ENCODE results near the gene SZT2. TPM values are rescaled to one million over a fixed set of nuclear protein-coding genes. Genes with fewer than 3 reads are reported as not detected.

Gene SZT2
- 24.9 and 31.3 TPM in 2 replicates for total RNA-seq (2014; rRNA removed; shearing (Covaris generic); ENCODE audit: low replicate concordance)

DNA sequence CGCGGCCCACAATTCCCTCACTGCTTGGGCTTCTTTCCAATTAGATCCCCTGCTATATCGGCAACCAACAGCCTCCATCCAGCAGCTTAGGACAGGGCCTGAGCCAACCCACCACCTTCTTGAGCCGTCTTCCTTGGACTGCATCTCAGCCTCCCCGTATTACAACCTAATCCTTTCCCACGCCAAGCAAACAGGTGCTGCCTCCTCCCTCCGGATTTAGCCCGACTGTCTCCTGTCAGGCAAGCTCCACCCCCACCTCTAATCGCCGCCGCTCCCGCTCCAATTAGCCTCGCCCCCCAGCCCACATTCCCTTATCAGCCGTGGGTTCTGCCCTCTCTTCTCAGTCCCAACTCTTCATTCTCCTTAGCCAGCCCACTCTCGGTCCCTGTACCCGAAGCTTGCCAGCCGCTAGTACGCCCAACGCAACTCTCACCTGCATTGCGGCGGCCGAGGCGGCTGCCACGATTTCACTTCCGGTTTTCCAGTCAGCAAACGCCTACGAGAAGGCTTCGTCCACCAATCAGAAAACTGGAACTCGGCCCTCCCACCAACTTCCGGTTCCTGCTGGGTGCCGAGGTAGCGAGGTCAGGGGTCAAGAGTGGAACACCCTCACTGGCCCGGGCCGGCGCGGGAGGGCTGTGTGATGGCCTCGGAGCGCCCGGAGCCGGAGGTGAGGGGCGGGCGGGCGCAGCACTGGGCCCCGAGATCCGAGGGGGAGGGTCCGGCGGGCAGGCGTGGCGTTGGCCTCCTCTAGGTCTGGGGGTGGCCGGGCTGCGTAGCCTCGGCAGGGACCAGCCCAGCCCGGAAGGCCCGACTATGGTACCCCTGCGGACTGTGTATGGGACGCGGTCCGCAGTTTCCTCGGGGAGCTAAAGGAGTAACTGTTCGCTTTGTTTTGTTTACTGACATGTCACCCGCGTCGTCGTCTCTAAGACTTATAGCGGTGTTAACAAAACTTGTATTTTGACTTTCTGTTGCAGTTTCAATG, at the start of gene SZT2, which contains the start of gene MED8:
Gene SZT2 (plus strand): TSS at position 574 of the 988 bp plus-strand sequence. CDS start 70 bp downstream, at position 644.
Gene MED8 (minus strand): TSS at position 475 of the 988 bp plus-strand sequence. CDS start 36 bp downstream, at position 439.
- DNase-seq = peak; percentile 98
- Histone ChIP-seq H3K4me1 (ENCODE audit: low read length) (peaks cover 27% of the 10 kb centered on the region), H3K9me3 (ENCODE audit: low read length) (no peaks in the 10 kb centered on the region), H3K9ac (ENCODE audit: low read length) (peak within 1 kb of the TSS; percentile 93), H2AFZ (ENCODE audit: low read length) (peak within 1 kb of the TSS; percentile 90), H3K9me2 (replicated peaks; ENCODE audit: insufficient read depth, low read length) (no peaks in the 10 kb centered on the region), H3K79me2 (ENCODE audit: low read length) (peaks cover 64% of the 10 kb centered on the region), H3K4me3 (ENCODE audit: low read length) (peak within 1 kb of the TSS; percentile 98), H3K4me2 (ENCODE audit: low read depth, low read length, poor library complexity, severe bottlenecking) (peak within 1 kb of the TSS; percentile 83), H4K20me1 (ENCODE audit: insufficient read depth, low read depth, low read length) (0 out of 2 replicates have a peak, but pooled peaks cover 13% of the 10 kb centered on the region), H3K27me3 (ENCODE audit: low read length) (no peaks in the 10 kb centered on the region), H3K36me3 (ENCODE audit: insufficient read depth, low read length) (peaks cover 27% of the 10 kb centered on the region; the same call in 1 of the 2 replicates), H3K27ac (ENCODE audit: low read length) (peak within 1 kb of the TSS; percentile 7; the same call in 1 of the 2 replicates)

DNA sequence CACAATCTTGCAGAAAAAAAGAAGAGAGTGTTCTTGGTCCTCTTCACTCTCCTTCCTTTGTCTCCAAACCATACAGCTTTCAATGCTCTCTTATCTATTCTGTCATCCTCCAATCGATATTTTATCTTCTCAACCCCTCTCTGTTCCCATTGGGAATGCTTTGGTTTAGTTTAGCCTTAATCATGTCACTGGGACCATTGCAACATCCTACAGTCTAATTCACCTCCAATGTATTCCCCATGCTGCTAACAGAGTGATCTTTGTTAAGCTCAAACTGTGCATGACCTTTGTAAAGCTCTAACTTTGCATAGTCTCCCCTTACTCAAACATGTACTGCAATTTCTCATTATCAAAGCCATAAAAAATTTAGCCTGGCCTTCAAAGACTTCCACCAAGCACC, 49.1 kb upstream of the SZT2 start:
- no peaks in the 10 kb centered on the region for H3K79me2 ChIP-seq (ENCODE audit: low read length)
- no peak overlapping the region for H3K4me2 ChIP-seq (ENCODE audit: low read depth, low read length, poor library complexity, severe bottlenecking)

DNA sequence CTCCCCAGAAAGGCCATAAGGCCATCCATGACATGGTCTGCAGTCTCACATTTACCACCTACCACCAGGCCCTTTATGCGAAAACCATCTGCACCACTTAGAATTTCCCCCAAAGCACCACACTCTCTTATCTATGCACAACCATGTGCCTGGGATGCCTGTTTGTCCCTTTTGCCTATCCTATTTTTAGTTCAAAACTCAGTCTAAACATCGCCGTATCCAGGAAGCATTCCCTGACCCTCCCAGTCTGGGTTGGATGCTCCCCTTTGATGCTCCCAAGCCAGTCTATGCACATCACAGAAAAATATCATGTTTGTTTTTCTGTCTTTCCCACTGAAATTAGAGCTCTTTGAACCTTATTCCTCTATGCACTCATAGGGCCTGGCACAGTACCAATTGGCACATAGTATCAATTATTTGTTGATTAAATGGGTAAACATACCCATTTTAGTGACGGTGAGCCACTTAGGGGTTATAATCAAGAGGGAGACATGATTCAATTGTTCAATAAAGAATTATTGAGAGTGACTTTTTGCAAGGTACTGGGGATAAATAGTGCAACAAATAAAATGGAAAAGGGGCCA, 45.3 kb upstream of the SZT2 start:
- DNase-seq = no peak
- H3K27me3 ChIP-seq (ENCODE audit: low read length) = no peaks in the 10 kb centered on the region
- H3K4me2 ChIP-seq (ENCODE audit: low read depth, low read length, poor library complexity, severe bottlenecking) = no peak overlapping the region
- H2AFZ ChIP-seq (ENCODE audit: low read length) = no peak overlapping the region
- no peaks in the 10 kb centered on the region for H3K36me3 ChIP-seq (ENCODE audit: insufficient read depth, low read length)
- no peaks in the 10 kb centered on the region for H3K9me3 ChIP-seq (ENCODE audit: low read length)
- H4K20me1 ChIP-seq (ENCODE audit: insufficient read depth, low read depth, low read length) = no peaks in the 10 kb centered on the region
- H3K79me2 ChIP-seq (ENCODE audit: low read length) = no peaks in the 10 kb centered on the region
- no peak overlapping the region for H3K4me3 ChIP-seq (ENCODE audit: low read length)
- no peak overlapping the region for H3K9ac ChIP-seq (ENCODE audit: low read length)
- no peak overlapping the region for H3K27ac ChIP-seq (ENCODE audit: low read length)
- no peaks in the 10 kb centered on the region for H3K9me2 ChIP-seq (replicated peaks; ENCODE audit: insufficient read depth, low read length)
- peaks cover 12% of the 10 kb centered on the region for H3K4me1 ChIP-seq (ENCODE audit: low read length)

More for the DNA sequence above, 49.1 kb upstream of the SZT2 start:
- Histone ChIP-seq H3K4me1 (ENCODE audit: low read length) (peaks cover 12% of the 10 kb centered on the region), H3K9ac (ENCODE audit: low read length) (no peak overlapping the region), H3K27ac (ENCODE audit: low read length) (no peak overlapping the region), H4K20me1 (ENCODE audit: insufficient read depth, low read depth, low read length) (no peaks in the 10 kb centered on the region), H3K27me3 (ENCODE audit: low read length) (no peaks in the 10 kb centered on the region), H3K9me2 (replicated peaks; ENCODE audit: insufficient read depth, low read length) (no peaks in the 10 kb centered on the region), H2AFZ (ENCODE audit: low read length) (no peak overlapping the region), H3K4me3 (ENCODE audit: low read length) (no peak overlapping the region), H3K9me3 (ENCODE audit: low read length) (no peaks in the 10 kb centered on the region), H3K36me3 (ENCODE audit: insufficient read depth, low read length) (no peaks in the 10 kb centered on the region)
- no peak for DNase-seq

DNA sequence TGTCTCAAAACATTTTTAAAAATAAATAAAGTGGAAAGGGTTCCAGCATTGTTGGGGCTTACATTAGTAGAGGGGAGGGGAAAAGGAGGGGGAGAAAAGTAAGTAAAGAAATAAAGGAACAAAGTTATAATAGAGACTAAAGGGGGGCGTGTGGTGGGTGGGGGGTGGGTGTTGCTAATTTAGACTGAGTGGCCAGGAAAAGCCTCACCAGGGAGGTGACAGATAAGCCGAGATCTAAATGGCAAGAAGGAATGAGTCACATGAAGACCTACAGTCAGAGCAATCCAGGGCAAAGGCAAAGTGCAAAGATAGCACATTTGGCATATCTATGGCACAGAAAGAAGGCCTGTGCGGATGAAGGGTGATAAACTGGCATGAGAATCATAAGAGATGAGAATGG, 44.6 kb upstream of the SZT2 start:
- no peaks in the 10 kb centered on the region for H3K27me3 ChIP-seq (ENCODE audit: low read length)
- no peak overlapping the region for H3K4me2 ChIP-seq (ENCODE audit: low read depth, low read length, poor library complexity, severe bottlenecking)
- DNase-seq = no peak
- no peaks in the 10 kb centered on the region for H3K9me2 ChIP-seq (replicated peaks; ENCODE audit: insufficient read depth, low read length)
- no peaks in the 10 kb centered on the region for H3K9me3 ChIP-seq (ENCODE audit: low read length)
- H3K27ac ChIP-seq (ENCODE audit: low read length) = no peak overlapping the region
- no peak overlapping the region for H3K9ac ChIP-seq (ENCODE audit: low read length)
- H3K79me2 ChIP-seq (ENCODE audit: low read length) = no peaks in the 10 kb centered on the region
- no peak overlapping the region for H3K4me3 ChIP-seq (ENCODE audit: low read length)
- H4K20me1 ChIP-seq (ENCODE audit: insufficient read depth, low read depth, low read length) = no peaks in the 10 kb centered on the region
- no peaks in the 10 kb centered on the region for H3K36me3 ChIP-seq (ENCODE audit: insufficient read depth, low read length)
- peaks cover 16% of the 10 kb centered on the region for H3K4me1 ChIP-seq (ENCODE audit: low read length)
- H2AFZ ChIP-seq (ENCODE audit: low read length) = no peak overlapping the region

DNA sequence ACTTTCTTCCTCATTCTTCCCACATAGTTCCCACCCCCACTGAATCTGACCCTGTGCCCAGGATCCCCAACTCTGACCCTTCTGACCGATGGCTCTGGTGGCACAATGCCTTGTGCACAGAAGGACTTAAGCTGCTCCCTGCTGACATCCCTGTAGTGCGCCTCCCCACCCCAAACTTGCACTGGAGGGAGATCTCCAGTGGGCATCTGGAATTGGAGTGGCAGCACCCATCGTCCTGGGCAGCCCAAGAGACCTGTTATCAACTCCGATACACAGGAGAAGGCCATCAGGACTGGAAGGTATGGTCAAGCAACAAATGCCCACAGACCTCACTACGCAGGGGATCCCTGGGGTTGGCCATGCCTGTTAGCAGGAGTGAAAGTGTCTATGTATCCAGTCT, 43.1 kb upstream of the SZT2 start:
- no peaks in the 10 kb centered on the region for H3K79me2 ChIP-seq (ENCODE audit: low read length)
- no peaks in the 10 kb centered on the region for H3K27me3 ChIP-seq (ENCODE audit: low read length)
- H4K20me1 ChIP-seq (ENCODE audit: insufficient read depth, low read depth, low read length) = no peaks in the 10 kb centered on the region
- no peaks in the 10 kb centered on the region for H3K36me3 ChIP-seq (ENCODE audit: insufficient read depth, low read length)
- H3K9me3 ChIP-seq (ENCODE audit: low read length) = no peaks in the 10 kb centered on the region
- no peak overlapping the region for H3K4me3 ChIP-seq (ENCODE audit: low read length)
- H3K9me2 ChIP-seq (replicated peaks; ENCODE audit: insufficient read depth, low read length) = no peaks in the 10 kb centered on the region
- H3K27ac ChIP-seq (ENCODE audit: low read length) = no peak overlapping the region
- DNase-seq = no peak
- no peak overlapping the region for H2AFZ ChIP-seq (ENCODE audit: low read length)
- H3K4me2 ChIP-seq (ENCODE audit: low read depth, low read length, poor library complexity, severe bottlenecking) = no peak overlapping the region
- peaks cover 7% of the 10 kb centered on the region for H3K4me1 ChIP-seq (ENCODE audit: low read length)
- H3K9ac ChIP-seq (ENCODE audit: low read length) = no peak overlapping the region

DNA sequence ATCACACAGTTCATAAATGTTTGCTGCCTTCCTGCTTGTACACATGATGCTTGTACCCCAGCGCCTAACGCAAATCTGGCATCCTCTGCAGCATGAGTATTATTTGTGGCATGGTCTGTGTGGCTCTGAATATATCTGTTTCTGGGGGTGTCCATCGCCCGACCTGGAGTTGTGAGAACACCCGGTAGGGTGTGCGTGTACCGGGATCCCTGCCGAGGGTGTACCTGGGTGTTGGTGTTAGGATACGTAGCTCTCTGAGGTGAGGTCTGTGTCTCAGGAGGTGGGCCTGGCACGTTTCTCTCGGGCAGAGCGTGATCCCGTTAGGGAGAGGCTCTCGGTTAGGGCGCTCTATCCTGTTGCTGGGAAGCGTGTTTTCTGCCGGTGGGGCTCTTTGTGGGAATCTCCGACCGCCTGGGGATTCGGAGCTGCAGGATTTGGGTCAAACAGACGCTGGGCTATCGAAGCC, 41.3 kb upstream of the SZT2 start:
- no peaks in the 10 kb centered on the region for H3K36me3 ChIP-seq (ENCODE audit: insufficient read depth, low read length)
- H3K4me2 ChIP-seq (ENCODE audit: low read depth, low read length, poor library complexity, severe bottlenecking) = peak overlapping the region; percentile 77
- H3K27me3 ChIP-seq (ENCODE audit: low read length) = no peaks in the 10 kb centered on the region
- H3K4me3 ChIP-seq (ENCODE audit: low read length) = peak overlapping the region; percentile 71
- no peak for DNase-seq
- no peaks in the 10 kb centered on the region for H4K20me1 ChIP-seq (ENCODE audit: insufficient read depth, low read depth, low read length)
- H3K9me3 ChIP-seq (ENCODE audit: low read length) = no peaks in the 10 kb centered on the region
- peaks cover 7% of the 10 kb centered on the region for H3K4me1 ChIP-seq (ENCODE audit: low read length)
- no peak overlapping the region for H2AFZ ChIP-seq (ENCODE audit: low read length)
- H3K9me2 ChIP-seq (replicated peaks; ENCODE audit: insufficient read depth, low read length) = no peaks in the 10 kb centered on the region
- peak overlapping the region; percentile 56 for H3K9ac ChIP-seq (ENCODE audit: low read length)
- H3K27ac ChIP-seq (ENCODE audit: low read length) = no peak overlapping the region
- no peaks in the 10 kb centered on the region for H3K79me2 ChIP-seq (ENCODE audit: low read length)

DNA sequence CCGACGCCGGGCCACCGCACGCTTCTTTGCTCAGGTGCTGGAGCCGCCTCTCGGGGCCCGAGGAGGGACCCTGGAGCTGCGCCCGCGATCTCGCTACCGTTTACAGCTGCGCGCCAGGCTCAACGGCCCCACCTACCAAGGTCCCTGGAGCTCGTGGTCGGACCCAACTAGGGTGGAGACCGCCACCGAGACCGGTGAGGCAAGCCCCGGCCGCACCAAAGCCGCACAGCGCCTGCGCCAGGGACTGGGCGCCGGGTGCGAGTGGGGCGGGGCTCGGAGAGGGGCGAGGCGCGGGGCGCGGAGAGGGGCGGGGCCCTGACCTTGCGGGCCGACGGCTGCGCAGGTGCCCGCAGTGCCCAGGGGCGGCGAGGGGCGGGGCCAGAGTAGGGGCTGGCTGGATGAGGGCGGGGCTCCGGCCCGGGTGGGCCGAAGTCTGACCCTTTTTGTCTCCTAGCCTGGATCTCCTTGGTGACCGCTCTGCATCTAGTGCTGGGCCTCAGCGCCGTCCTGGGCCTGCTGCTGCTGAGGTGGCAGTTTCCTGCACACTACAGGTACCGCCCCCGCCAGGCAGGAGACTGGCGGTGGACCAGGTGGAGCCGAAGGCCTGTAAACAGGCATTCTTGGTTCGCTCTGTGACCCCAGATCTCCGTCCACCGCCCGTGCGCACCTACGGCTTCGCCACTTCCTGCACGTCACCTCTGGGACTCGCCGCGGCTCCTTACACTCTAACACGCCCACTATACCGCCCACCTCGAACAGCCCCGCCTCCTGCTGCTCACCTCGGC, 40.7 kb upstream of the SZT2 start:
- Histone ChIP-seq H3K27ac (ENCODE audit: low read length) (0 out of 2 replicates have a peak overlapping the region, but pooled peaks have one; percentile 46), H2AFZ (ENCODE audit: low read length) (peak overlapping the region; percentile 39; the same call in 1 of the 2 replicates), H3K27me3 (ENCODE audit: low read length) (no peaks in the 10 kb centered on the region), H3K9ac (ENCODE audit: low read length) (peak overlapping the region; percentile 80), H3K4me1 (ENCODE audit: low read length) (peaks cover 7% of the 10 kb centered on the region), H3K36me3 (ENCODE audit: insufficient read depth, low read length) (no peaks in the 10 kb centered on the region), H3K4me3 (ENCODE audit: low read length) (peak overlapping the region; percentile 71), H3K4me2 (ENCODE audit: low read depth, low read length, poor library complexity, severe bottlenecking) (peak overlapping the region; percentile 77), H3K9me2 (replicated peaks; ENCODE audit: insufficient read depth, low read length) (no peaks in the 10 kb centered on the region), H4K20me1 (ENCODE audit: insufficient read depth, low read depth, low read length) (no peaks in the 10 kb centered on the region), H3K79me2 (ENCODE audit: low read length) (no peaks in the 10 kb centered on the region), H3K9me3 (ENCODE audit: low read length) (no peaks in the 10 kb centered on the region)
- peak; percentile 87 for DNase-seq
